SU-DHL-6 (cell line): ENCODE data around the gene SPACA9.

Experiments used
- H2AFZ ChIP-seq: fragments of 200-600 bp; sonication (generic); 2 replicates; pipeline ENCODE4 v1.6.1; 2014; ENCODE audit warnings: low read depth, mild to moderate bottlenecking, moderate library complexity, mixed read lengths, antibody characterized with exemption, low read length; ENCODE audit not compliant: severe bottlenecking
- H3F3A ChIP-seq: fragments of 200-600 bp; shearing (Covaris generic); 2 replicates; pipeline ENCODE4 v1.6.0; 2016; ENCODE audit warnings: antibody characterized with exemption, mild to moderate bottlenecking; ENCODE audit not compliant: insufficient read depth
- H3K27ac ChIP-seq: fragments of 200-600 bp; sonication (generic); 2 replicates; pipeline ENCODE4 v1.5.1; 2016; ENCODE audit warnings: low read depth, mild to moderate bottlenecking, low read length, moderate library complexity, mixed read lengths
- H3K27me3 ChIP-seq: fragments of 200-600 bp; sonication (generic), shearing (Covaris generic); 2 replicates; pipeline ENCODE4 v1.6.0; 2014; ENCODE audit warnings: mild to moderate bottlenecking, low read length
- H3K36me3 ChIP-seq: fragments of 200-600 bp; sonication (generic); 2 replicates; pipeline ENCODE4 v1.6.1; 2014; ENCODE audit warnings: mild to moderate bottlenecking, low read length, mixed read lengths
- H3K4me2 ChIP-seq: fragments of 300-600, 200-600 bp; shearing (Covaris generic), sonication (generic); 2 replicates; pipeline ENCODE4 v1.6.0; 2014; ENCODE audit warnings: low read length, low read depth, mild to moderate bottlenecking; ENCODE audit not compliant: poor library complexity, severe bottlenecking
- H3K4me3 ChIP-seq: fragments of 200-600 bp; sonication (generic); 2 replicates; pipeline ENCODE4 v1.5.1; 2014; ENCODE audit warnings: antibody characterized with exemption, low read length, mild to moderate bottlenecking, mixed read lengths; ENCODE audit not compliant: insufficient read depth, poor library complexity, severe bottlenecking
- H3K79me2 ChIP-seq: fragments of 200-600 bp; sonication (generic); 2 replicates; pipeline ENCODE4 v1.6.1; 2014; ENCODE audit warnings: mild to moderate bottlenecking, low read length, moderate library complexity; ENCODE audit not compliant: insufficient read depth
- H3K9ac ChIP-seq: fragments of 200-600 bp; sonication (generic); 2 replicates; pipeline ENCODE4 v1.7.0; 2014; ENCODE audit warnings: mild to moderate bottlenecking, low read length
- H3K9me2 ChIP-seq: fragments of 200-600 bp; sonication (generic); replicated peaks from 2 replicates; pipeline ENCODE4 v1.6.1; 2014; ENCODE audit warnings: low read length; ENCODE audit not compliant: insufficient read depth
- H3K9me3 ChIP-seq: fragments of 200-600 bp; sonication (generic); 2 replicates; pipeline ENCODE4 v1.6.1; 2014; ENCODE audit warnings: low read length, mixed read lengths; ENCODE audit not compliant: insufficient read depth
- H4K20me1 ChIP-seq: fragments of 200-600 bp; sonication (generic); 2 replicates; pipeline ENCODE4 v1.6.1; 2014; ENCODE audit warnings: low read depth, mild to moderate bottlenecking, antibody characterized with exemption, low read length, moderate library complexity, mixed read lengths
- CTCF ChIP-seq: fragments of 200-600 bp; sonication (generic); IDR thresholded peaks from one replicate; pipeline ENCODE4 v1.5.1; 2017; ENCODE audit warnings: antibody characterized with exemption, mild to moderate bottlenecking, low read length, moderate library complexity; ENCODE audit not compliant: insufficient read depth, poor library complexity, severe bottlenecking
- EZH2phosphoT487 ChIP-seq: fragments of 200-600 bp; sonication (generic), shearing (Covaris generic); conservative IDR thresholded peaks from 2 replicates; pipeline ENCODE4 v1.6.1; 2018; ENCODE audit warnings: mild to moderate bottlenecking, antibody characterized with exemption, low read length, moderate library complexity, mixed read lengths

SPACA9 gene

GRCh38 chr9:132939169-132939568 lies 60.5 kb downstream of the SPACA9 start:
- Histone ChIP-seq H4K20me1 (no peaks in the 10 kb centered on the region), H2AFZ (no peak overlapping the region), H3K27me3 (no peaks in the 10 kb centered on the region), H3K79me2 (peaks cover 19% of the 10 kb centered on the region), H3K27ac (no peak overlapping the region), H3K36me3 (no peaks in the 10 kb centered on the region), H3K9me2 (no peaks in the 10 kb centered on the region), H3K9ac (no peak overlapping the region), H3K4me2 (no peak overlapping the region), H3F3A (peaks cover 6% of the 10 kb centered on the region; the same call in 1 of the 2 replicates), H3K9me3 (no peaks in the 10 kb centered on the region), H3K4me3 (no peak overlapping the region)
- TF ChIP-seq EZH2phosphoT487 = no peak
- TF ChIP-seq CTCF = no peak
